H9 (cell line): ENCODE measurements around the gene S100A6. TPM values are rescaled to one million over a fixed set of nuclear protein-coding genes. Genes with fewer than 3 reads are reported as not detected.

ENCODE experiments used
- DNase-seq: peaks from one replicate; pipeline ENCODE4 v3.0.0-alpha.2; 2017
- H2AFZ ChIP-seq: one replicate; pipeline ENCODE4 v1.6.1; 2013; ENCODE audit warnings: mild to moderate bottlenecking, low read length, control low read depth, moderate library complexity
- H2AK5ac ChIP-seq: 2 replicates; pipeline ENCODE4 v1.6.1; 2013; ENCODE audit warnings: low read length, control low read depth, mixed read lengths; ENCODE audit not compliant: insufficient read length
- H2BK120ac ChIP-seq: one replicate; pipeline ENCODE4 v1.6.1; 2013; ENCODE audit warnings: low read depth, mild to moderate bottlenecking, low read length, control low read depth, inconsistent platforms; ENCODE audit not compliant: poor library complexity, severe bottlenecking
- H2BK12ac ChIP-seq: 2 replicates; pipeline ENCODE4 v1.6.1; 2013; ENCODE audit warnings: low read length, control low read depth, mixed read lengths, low read depth; ENCODE audit not compliant: insufficient read length
- H2BK15ac ChIP-seq: 2 replicates; pipeline ENCODE4 v1.6.1; 2013; ENCODE audit warnings: low read depth, low read length, control low read depth
- H2BK20ac ChIP-seq: one replicate; pipeline ENCODE4 v1.6.1; 2013; ENCODE audit warnings: low read depth, mild to moderate bottlenecking, low read length, control low read depth, inconsistent platforms; ENCODE audit not compliant: poor library complexity, severe bottlenecking
- H2BK5ac ChIP-seq: 2 replicates; pipeline ENCODE4 v1.6.1; 2013; ENCODE audit warnings: low read length, control low read depth, mixed read lengths; ENCODE audit not compliant: insufficient read length
- H3K14ac ChIP-seq: 2 replicates; pipeline ENCODE4 v1.6.1; 2013; ENCODE audit warnings: low read length, control low read depth; ENCODE audit not compliant: insufficient read depth
- H3K18ac ChIP-seq: 2 replicates; pipeline ENCODE4 v1.6.1; 2013; ENCODE audit warnings: low read depth, mild to moderate bottlenecking, mixed read lengths, low read length, control low read depth; ENCODE audit not compliant: insufficient read length
- H3K23ac ChIP-seq: 2 replicates; pipeline ENCODE4 v1.6.1; 2013; ENCODE audit warnings: low read length, control low read depth, mixed read lengths, low read depth; ENCODE audit not compliant: insufficient read length
- H3K23me2 ChIP-seq: 2 replicates; pipeline ENCODE4 v1.6.1; 2013; ENCODE audit warnings: low read depth, mild to moderate bottlenecking, mixed read lengths, low read length, control low read depth; ENCODE audit not compliant: insufficient read length, poor library complexity, severe bottlenecking
- H3K27ac ChIP-seq: 2 replicates; pipeline ENCODE4 v1.5.1; 2013; ENCODE audit warnings: low read length, control low read depth, mixed read lengths, low read depth; ENCODE audit not compliant: insufficient read length
- H3K27me3 ChIP-seq: 2 replicates; pipeline ENCODE4 v1.6.1; 2013; ENCODE audit warnings: low read length, control low read depth, inconsistent platforms; ENCODE audit not compliant: insufficient read depth
- H3K4ac ChIP-seq: 2 replicates; pipeline ENCODE4 v1.6.1; 2013; ENCODE audit warnings: low read depth, mild to moderate bottlenecking, control low read depth, inconsistent platforms, low read length, moderate library complexity
- H3K4me1 ChIP-seq: 2 replicates; pipeline ENCODE4 v1.6.1; 2013; ENCODE audit warnings: low read length, control low read depth, inconsistent platforms; ENCODE audit not compliant: insufficient read depth
- H3K4me2 ChIP-seq: 2 replicates; pipeline ENCODE4 v1.6.1; 2013; ENCODE audit warnings: low read length, control low read depth, mixed read lengths; ENCODE audit not compliant: insufficient read length, insufficient read depth
- H3K56ac ChIP-seq: 2 replicates; pipeline ENCODE4 v1.6.1; 2013; ENCODE audit warnings: low read depth, mild to moderate bottlenecking, mixed read lengths, low read length, control low read depth; ENCODE audit not compliant: insufficient read length
- H3K79me1 ChIP-seq: 2 replicates; pipeline ENCODE4 v1.6.1; 2013; ENCODE audit warnings: low read depth, mild to moderate bottlenecking, moderate library complexity, low read length, control low read depth, inconsistent platforms; ENCODE audit not compliant: insufficient read depth, poor library complexity, severe bottlenecking
- H3K79me2 ChIP-seq: 2 replicates; pipeline ENCODE4 v1.6.1; 2013; ENCODE audit warnings: low read length, control low read depth, inconsistent platforms; ENCODE audit not compliant: insufficient read depth
- H3K9ac ChIP-seq: 2 replicates; pipeline ENCODE4 v1.6.1; 2013; ENCODE audit warnings: low read length, control low read depth, mixed read lengths; ENCODE audit not compliant: insufficient read length; ENCODE audit errors: extremely low read depth
- H3K9me3 ChIP-seq: one replicate; pipeline ENCODE4 v1.6.1; 2013; ENCODE audit warnings: low read depth, low read length, inconsistent platforms; ENCODE audit not compliant: control insufficient read depth
- H3T11ph ChIP-seq: one replicate; pipeline ENCODE4 v1.6.1; 2013; ENCODE audit warnings: mild to moderate bottlenecking, low read length, control low read depth, inconsistent platforms
- H4K20me1 ChIP-seq: one replicate; pipeline ENCODE4 v1.6.1; 2013; ENCODE audit not compliant: control insufficient read depth, insufficient read length, insufficient read depth
- H4K5ac ChIP-seq: 2 replicates; pipeline ENCODE4 v1.6.1; 2013; ENCODE audit warnings: low read depth, mild to moderate bottlenecking, mixed read lengths, low read length, control low read depth; ENCODE audit not compliant: insufficient read length
- H4K8ac ChIP-seq: replicated peaks from 2 replicates; pipeline ENCODE4 v1.6.1; 2013; ENCODE audit warnings: low read length, control low read depth, mixed read lengths, low read depth; ENCODE audit not compliant: insufficient read length
- H4K91ac ChIP-seq: 2 replicates; pipeline ENCODE4 v1.6.1; 2013; ENCODE audit warnings: low read depth, mild to moderate bottlenecking, moderate library complexity, mixed read lengths, low read length, control low read depth; ENCODE audit not compliant: insufficient read length
- H3K27ac Mint-ChIP-seq, 3 experiments: 2 replicates in 2 of 3; 3 replicates in 1 of 3; pipeline ENCODE4 v1.8.0; 2020 to 2021; ENCODE audit warnings: mixed read lengths in 3 of 3, mild to moderate bottlenecking in 1 of 3, moderate library complexity in 1 of 3
- H3K27me3 Mint-ChIP-seq: 2 replicates; pipeline ENCODE4 v1.8.0; 2021; ENCODE audit warnings: low read depth, mild to moderate bottlenecking, moderate library complexity, mixed read lengths
- H3K36me3 Mint-ChIP-seq, 3 experiments: 2 replicates in 2 of 3; 3 replicates in 1 of 3; pipeline ENCODE4 v1.8.0; 2020 to 2021; ENCODE audit warnings: low read depth in 3 of 3, mixed read lengths in 3 of 3; ENCODE audit not compliant: insufficient read depth in 1 of 3
- H3K4me1 Mint-ChIP-seq, 2 experiments: 2 replicates each; pipeline ENCODE4 v1.8.0; 2020; ENCODE audit warnings: mixed read lengths in 2 of 2
- H3K4me3 Mint-ChIP-seq, 2 experiments: 2 replicates in 1 of 2; 3 replicates in 1 of 2; pipeline ENCODE4 v1.8.0; 2020 to 2021; ENCODE audit warnings: mild to moderate bottlenecking in 2 of 2, mixed read lengths in 2 of 2, moderate library complexity in 1 of 2
- H3K9me3 Mint-ChIP-seq, 2 experiments: 2 replicates in 1 of 2; 3 replicates in 1 of 2; pipeline ENCODE4 v1.8.0; 2020; ENCODE audit warnings: mild to moderate bottlenecking in 2 of 2, mixed read lengths in 2 of 2, moderate library complexity in 1 of 2
- CTCF ChIP-seq: fragments of 200-600 bp; sonication (generic); conservative IDR thresholded peaks from 3 replicates; pipeline ENCODE4 v1.8.0; 2021; ENCODE audit warnings: antibody characterized with exemption, mild to moderate bottlenecking
- WGBS: extraction: QIAGEN DNeasy Blood & Tissue Kit; methylation state at CpG from one replicate; pipeline ENCODE4 v1.1.7; 2013; ENCODE audit warnings: missing lambda C conversion rate, low lambda C conversion rate, mixed read lengths; ENCODE audit not compliant: insufficient read length; ENCODE audit errors: extremely low coverage; 5-methylcytosine and 5-hydroxymethylcytosine counted together
- total RNA-seq: library from RNA; stranded (reverse); gene quantifications from 2 replicates; pipeline ENCODE4 v1.2.1, GENCODE V29; 2021

The S100A6 gene
- total RNA-seq, 1 experiment from 2014 or later: not detected

DNA sequence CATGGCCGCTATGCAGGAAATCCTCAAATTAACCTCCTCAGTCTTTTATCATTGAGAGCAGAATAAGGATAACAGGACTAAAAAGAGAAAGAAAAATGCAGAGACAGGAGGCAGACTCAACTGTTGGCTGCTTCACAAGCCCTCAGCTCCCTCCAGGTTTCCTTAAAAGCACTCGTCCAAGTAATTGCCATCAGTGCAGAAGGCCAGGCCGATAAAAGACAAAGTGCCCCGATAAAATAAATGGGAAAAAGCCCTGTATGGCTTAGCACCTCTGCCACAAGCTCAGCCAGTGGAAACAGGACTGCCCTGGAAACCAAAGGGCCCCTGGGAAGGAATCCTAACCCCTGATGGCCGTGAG lies 8.1 kb downstream of the S100A6 start:
- no peak overlapping the region for H3K23ac ChIP-seq
- H2BK5ac ChIP-seq: no peak overlapping the region
- H2AK5ac ChIP-seq: no peak overlapping the region
- no peak overlapping the region for H3K56ac ChIP-seq
- no peak overlapping the region for H2BK15ac ChIP-seq
- H4K5ac ChIP-seq: no peak overlapping the region
- no peaks in the 10 kb centered on the region for H4K20me1 ChIP-seq
- no peaks in the 10 kb centered on the region for H3K23me2 ChIP-seq
- no peak overlapping the region for H3K18ac ChIP-seq
- no peak overlapping the region for H3T11ph ChIP-seq
- H3K27me3 Mint-ChIP-seq: peaks cover 9% of the 10 kb centered on the region
- H3K27ac ChIP-seq: no peak overlapping the region
- peaks cover 0 to under 1% of the 10 kb centered on the region in 2 experiments; a peak in 1 of 5 replicates for H3K9me3 Mint-ChIP-seq
- no peak overlapping the region for H3K9ac ChIP-seq
- peaks cover 30 to 33% of the 10 kb centered on the region in 2 experiments for H3K4me1 Mint-ChIP-seq
- no peak for DNase-seq
- no peak overlapping the region for H3K4ac ChIP-seq
- no peak overlapping the region for H3K4me2 ChIP-seq
- H3K14ac ChIP-seq: no peak overlapping the region
- H4K91ac ChIP-seq: no peak overlapping the region
- H3K9me3 ChIP-seq: no peaks in the 10 kb centered on the region
- no peak overlapping the region for H2BK12ac ChIP-seq
- H4K8ac ChIP-seq: no peak overlapping the region
- H3K27me3 ChIP-seq: no peaks in the 10 kb centered on the region
- no peak for TF ChIP-seq CTCF
- no CpG with 5 or more reads among the region's 5 CpGs for WGBS
- no peak overlapping the region for H2BK120ac ChIP-seq
- no peak overlapping the region for H2AFZ ChIP-seq
- H3K27ac Mint-ChIP-seq: peak overlapping the region in 1 of 3 experiments; percentile 44; a peak in 1 of 7 replicates
- no peaks in the 10 kb centered on the region for H3K79me1 ChIP-seq
- no peaks in the 10 kb centered on the region for H3K36me3 Mint-ChIP-seq
- H2BK20ac ChIP-seq: no peak overlapping the region
- no peak overlapping the region for H3K4me3 Mint-ChIP-seq
- H3K4me1 ChIP-seq: peaks cover 8% of the 10 kb centered on the region; the same call in 1 of the 2 replicates
- H3K79me2 ChIP-seq: no peaks in the 10 kb centered on the region
